Activated B cell treated with CpG ODN at 0.5 μM for 24 hours (primary cell): ENCODE data around the gene ZBTB16. TPM values are rescaled to one million over a fixed set of nuclear protein-coding genes. Genes with fewer than 3 reads are reported as not detected.

Experiments used
- ATAC-seq: fragments of 200-7000 bp; cut with Tn5 transposase; one replicate; pipeline ENCODE4 v1.10.0; 2021; ENCODE audit warnings: low read depth, mild to moderate bottlenecking, moderate library complexity
- CTCF ChIA-PET: fragments of 350-600 bp; sonication (Branson Sonifier 250); formaldehyde crosslinking; loops from one replicate; lab custom pipeline; 2021; ENCODE audit warnings: antibody characterized with exemption; lab: Charles Lee
- POLR2A ChIA-PET: fragments of 350-600 bp; sonication (Branson Sonifier 250); formaldehyde crosslinking; loops from one replicate; lab custom pipeline; 2021; ENCODE audit warnings: antibody characterized with exemption; lab: Charles Lee
- DNase-seq: peaks from one replicate; pipeline ENCODE4 v3.0.0; 2022
- H3K27ac Mint-ChIP-seq: one replicate; pipeline ENCODE4 v1.8.0; 2020; ENCODE audit warnings: mixed read lengths
- H3K27me3 Mint-ChIP-seq: one replicate; pipeline ENCODE4 v1.8.0; 2021; ENCODE audit warnings: mixed read lengths
- H3K36me3 Mint-ChIP-seq: one replicate; pipeline ENCODE4 v1.8.0; 2021; ENCODE audit warnings: low read depth, mixed read lengths
- H3K4me1 Mint-ChIP-seq: one replicate; pipeline ENCODE4 v1.8.0; 2021; ENCODE audit warnings: mixed read lengths
- H3K4me3 Mint-ChIP-seq: one replicate; pipeline ENCODE4 v1.8.0; 2020; ENCODE audit warnings: mild to moderate bottlenecking, mixed read lengths
- H3K9me3 Mint-ChIP-seq: one replicate; pipeline ENCODE4 v1.8.0; 2020; ENCODE audit warnings: mixed read lengths
- intact Hi-C: fragments of 100-400 bp; cut with micrococcal nuclease; formaldehyde crosslinking; loops from one replicate; pipeline ENCODE4 v1.15.1; 2024
- total RNA-seq: library from RNA; stranded (reverse); gene quantifications from 2 replicates; pipeline ENCODE4 v1.2.3, GENCODE V29; 2022
- TF ChIP-seq, protein P1 (sequence below): fragments of 200-600 bp; IDR thresholded peaks from one replicate; pipeline ENCODE4 v1.8.0; 2022; ENCODE audit warnings: antibody characterized with exemption, mild to moderate bottlenecking

The ZBTB16 gene
- total RNA-seq, 1 donor from 2014 or later = 2.5 TPM

DNA sequence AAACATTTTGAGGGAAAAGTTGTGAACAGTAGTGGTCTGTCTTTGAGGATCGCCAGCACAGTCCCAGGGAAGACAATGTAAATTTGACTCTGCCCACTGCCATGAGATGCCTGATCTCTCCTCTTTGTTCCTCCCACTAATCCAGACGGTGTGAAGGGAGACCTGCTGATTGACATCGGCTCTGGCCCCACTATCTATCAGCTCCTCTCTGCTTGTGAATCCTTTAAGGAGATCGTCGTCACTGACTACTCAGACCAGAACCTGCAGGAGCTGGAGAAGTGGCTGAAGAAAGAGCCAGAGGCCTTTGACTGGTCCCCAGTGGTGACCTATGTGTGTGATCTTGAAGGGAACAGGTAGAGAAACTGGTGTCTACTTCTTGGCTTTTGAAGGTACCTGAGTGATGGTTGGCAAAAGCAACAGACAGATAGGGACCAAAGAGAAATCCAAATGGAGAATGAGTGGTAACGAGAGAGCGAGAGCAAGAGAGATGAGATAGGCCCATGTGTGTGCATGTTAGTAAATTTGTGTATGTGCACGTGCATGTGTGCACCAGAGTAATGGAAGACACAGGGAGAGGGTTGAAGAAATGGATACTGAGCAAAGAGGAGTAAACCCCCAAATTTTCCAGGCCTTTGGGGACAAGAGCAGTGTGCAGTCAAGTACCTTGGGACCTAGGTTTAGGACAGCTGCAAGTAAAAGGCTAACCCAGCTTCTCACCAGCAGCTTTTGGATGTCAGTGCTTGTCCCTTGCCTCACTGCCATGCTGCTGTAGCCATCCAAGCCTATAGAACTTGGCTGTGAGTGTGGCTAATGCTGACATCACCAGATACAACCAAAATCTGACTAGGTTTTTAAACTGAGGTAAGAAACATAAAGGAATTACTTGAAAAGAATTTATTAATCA is 238.5 kb downstream of the ZBTB16 start:
- H3K4me1 Mint-ChIP-seq = no peaks in the 10 kb centered on the region
- ATAC-seq (no peak), DNase-seq (no peak)
- intact Hi-C loops = no loop called here
- POLR2A ChIA-PET = no interaction called here
- peaks cover 15% of the 10 kb centered on the region for H3K27me3 Mint-ChIP-seq
- H3K4me3 Mint-ChIP-seq = no peak overlapping the region
- H3K27ac Mint-ChIP-seq = no peak overlapping the region
- TF ChIP-seq, protein P1, sequence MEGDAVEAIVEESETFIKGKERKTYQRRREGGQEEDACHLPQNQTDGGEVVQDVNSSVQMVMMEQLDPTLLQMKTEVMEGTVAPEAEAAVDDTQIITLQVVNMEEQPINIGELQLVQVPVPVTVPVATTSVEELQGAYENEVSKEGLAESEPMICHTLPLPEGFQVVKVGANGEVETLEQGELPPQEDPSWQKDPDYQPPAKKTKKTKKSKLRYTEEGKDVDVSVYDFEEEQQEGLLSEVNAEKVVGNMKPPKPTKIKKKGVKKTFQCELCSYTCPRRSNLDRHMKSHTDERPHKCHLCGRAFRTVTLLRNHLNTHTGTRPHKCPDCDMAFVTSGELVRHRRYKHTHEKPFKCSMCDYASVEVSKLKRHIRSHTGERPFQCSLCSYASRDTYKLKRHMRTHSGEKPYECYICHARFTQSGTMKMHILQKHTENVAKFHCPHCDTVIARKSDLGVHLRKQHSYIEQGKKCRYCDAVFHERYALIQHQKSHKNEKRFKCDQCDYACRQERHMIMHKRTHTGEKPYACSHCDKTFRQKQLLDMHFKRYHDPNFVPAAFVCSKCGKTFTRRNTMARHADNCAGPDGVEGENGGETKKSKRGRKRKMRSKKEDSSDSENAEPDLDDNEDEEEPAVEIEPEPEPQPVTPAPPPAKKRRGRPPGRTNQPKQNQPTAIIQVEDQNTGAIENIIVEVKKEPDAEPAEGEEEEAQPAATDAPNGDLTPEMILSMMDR = no peak
- H3K36me3 Mint-ChIP-seq = no peaks in the 10 kb centered on the region
- peaks cover 11% of the 10 kb centered on the region for H3K9me3 Mint-ChIP-seq
- CTCF ChIA-PET = no interaction called here

DNA sequence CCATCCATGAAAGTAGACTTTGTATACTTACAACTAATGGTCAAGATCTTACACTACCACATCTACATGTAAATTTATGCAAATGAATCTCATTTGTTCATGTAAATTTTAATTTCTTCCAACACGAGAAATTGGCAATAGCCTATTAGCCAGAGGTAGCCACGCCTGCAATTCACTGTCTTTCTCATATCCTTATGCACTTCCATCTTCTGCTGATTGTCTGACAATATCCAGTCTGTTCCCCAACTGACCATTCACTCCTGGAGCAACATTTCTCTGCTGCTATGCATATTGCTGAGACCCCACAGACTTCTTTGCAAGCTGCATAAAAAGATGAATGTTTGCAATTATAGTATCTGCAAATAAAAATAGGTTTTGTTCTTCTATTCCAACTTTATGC is 239.2 kb downstream of the ZBTB16 start:
- ChIA-PET POLR2A (no interaction called here), CTCF (no interaction called here)
- Mint-ChIP-seq H3K27me3 (peaks cover 14% of the 10 kb centered on the region), H3K36me3 (no peaks in the 10 kb centered on the region), H3K4me3 (no peak overlapping the region), H3K4me1 (no peaks in the 10 kb centered on the region), H3K27ac (no peak overlapping the region), H3K9me3 (peaks cover 11% of the 10 kb centered on the region)
- no peak for ATAC-seq
- DNase-seq = no peak
- intact Hi-C loops = no loop called here
- TF ChIP-seq, protein P1 = no peak

Other genes with a start within 250 kb of the ZBTB16 start
- gene USP28, start 184.1 kb upstream of the ZBTB16 start, total RNA-seq = 39.6 and 49.6 TPM in 2 replicates
- 0.10 and 0.22 TPM in 2 replicates for gene HTR3B, start 154.9 kb upstream of the ZBTB16 start, total RNA-seq
- 15.3 and 15.6 TPM in 2 replicates for gene HTR3A, start 84.6 kb upstream of the ZBTB16 start, total RNA-seq
- gene NNMT, start 236.7 kb downstream of the ZBTB16 start, total RNA-seq = not detected in 2 replicates